GM12865 (cell line): ENCODE results near the gene TIMMDC1.
A peak's percentile ranks its signal among the peaks of the same experiment; 100 is the strongest.

Experiments
- DNase-seq: peaks from one replicate; pipeline ENCODE4 v3.0.0; 2010; ENCODE audit warnings: low read depth
- H3K4me3 ChIP-seq: 2 replicates; pipeline ENCODE4 v1.5.1; 2011; ENCODE audit warnings: mild to moderate bottlenecking, low read depth, low read length, control low read depth
- TF ChIP-seq, protein P1 (sequence below): IDR thresholded peaks from 2 replicates; pipeline ENCODE4 v1.5.1; 2011; ENCODE audit warnings: low read length, control low read depth, low read depth, inconsistent platforms; ENCODE audit not compliant: insufficient read depth; ENCODE audit errors: missing control alignments

TIMMDC1 gene

DNA sequence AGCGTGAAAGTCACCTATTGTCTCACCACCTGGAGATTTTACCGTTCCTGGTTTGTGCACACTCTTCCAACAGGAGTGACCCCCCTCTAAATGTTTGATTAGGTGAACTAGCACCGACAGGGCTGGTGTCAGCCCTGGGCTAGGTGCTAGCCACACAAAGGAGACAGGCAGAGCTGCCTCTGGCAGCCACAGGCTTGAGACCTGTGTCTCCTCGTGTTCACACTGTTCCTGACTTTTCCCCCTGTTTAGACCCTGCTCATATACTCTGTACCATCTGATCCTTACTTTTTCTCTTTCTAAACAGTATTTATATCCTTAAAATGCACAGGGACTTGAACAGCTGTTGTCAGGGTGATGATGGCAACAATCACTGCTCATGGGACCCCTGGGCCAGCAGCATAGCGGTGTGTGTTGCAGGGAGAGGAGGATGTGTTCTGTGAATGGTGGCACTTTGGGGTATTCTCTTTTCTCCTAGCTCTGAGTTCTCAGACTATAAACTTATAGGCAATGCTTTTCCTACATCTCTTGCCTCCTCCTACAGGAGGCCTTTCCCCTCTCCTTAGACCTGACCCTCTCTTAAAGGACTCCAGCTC lies 55.6 kb downstream of the TIMMDC1 start:
- peak overlapping the region; percentile 96 for H3K4me3 ChIP-seq
- no peak for DNase-seq
- TF ChIP-seq, protein P1, sequence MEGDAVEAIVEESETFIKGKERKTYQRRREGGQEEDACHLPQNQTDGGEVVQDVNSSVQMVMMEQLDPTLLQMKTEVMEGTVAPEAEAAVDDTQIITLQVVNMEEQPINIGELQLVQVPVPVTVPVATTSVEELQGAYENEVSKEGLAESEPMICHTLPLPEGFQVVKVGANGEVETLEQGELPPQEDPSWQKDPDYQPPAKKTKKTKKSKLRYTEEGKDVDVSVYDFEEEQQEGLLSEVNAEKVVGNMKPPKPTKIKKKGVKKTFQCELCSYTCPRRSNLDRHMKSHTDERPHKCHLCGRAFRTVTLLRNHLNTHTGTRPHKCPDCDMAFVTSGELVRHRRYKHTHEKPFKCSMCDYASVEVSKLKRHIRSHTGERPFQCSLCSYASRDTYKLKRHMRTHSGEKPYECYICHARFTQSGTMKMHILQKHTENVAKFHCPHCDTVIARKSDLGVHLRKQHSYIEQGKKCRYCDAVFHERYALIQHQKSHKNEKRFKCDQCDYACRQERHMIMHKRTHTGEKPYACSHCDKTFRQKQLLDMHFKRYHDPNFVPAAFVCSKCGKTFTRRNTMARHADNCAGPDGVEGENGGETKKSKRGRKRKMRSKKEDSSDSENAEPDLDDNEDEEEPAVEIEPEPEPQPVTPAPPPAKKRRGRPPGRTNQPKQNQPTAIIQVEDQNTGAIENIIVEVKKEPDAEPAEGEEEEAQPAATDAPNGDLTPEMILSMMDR: no peak

DNA sequence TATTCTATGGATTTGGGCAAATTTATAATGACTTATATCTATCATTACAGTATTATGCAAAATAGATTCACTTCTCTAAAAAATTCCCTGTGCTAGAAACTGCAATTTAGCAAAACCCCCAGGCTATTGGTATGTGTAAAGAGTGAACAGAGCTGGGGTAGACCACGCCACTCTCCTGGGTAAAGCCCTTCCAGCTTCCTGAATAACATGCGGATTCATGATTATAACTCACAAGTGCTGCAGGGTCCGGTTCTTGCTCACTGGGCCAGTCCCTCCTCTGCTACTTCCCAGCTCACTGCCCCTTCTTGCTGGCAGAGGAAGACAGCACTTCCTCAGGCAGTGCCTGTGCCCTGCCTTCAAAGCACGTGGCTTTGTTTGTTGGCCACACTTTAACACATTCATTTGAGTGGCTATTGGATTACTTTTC lies 57.0 kb downstream of the TIMMDC1 start:
- H3K4me3 ChIP-seq: peak overlapping the region; percentile 96
- peak; percentile 50 for DNase-seq
- TF ChIP-seq, protein P1: no peak

GRCh38 chr3:119555929-119556328 lies 57.6 kb downstream of the TIMMDC1 start:
- H3K4me3 ChIP-seq: peak overlapping the region; percentile 96
- no peak for DNase-seq
- TF ChIP-seq, protein P1: no peak

- TF ChIP-seq, protein P1: no peak
- peak overlapping the region; percentile 96 for H3K4me3 ChIP-seq
- no peak for DNase-seq
Observed at GRCh38 chr3:119557192-119557876, 59.0 kb downstream of the TIMMDC1 start.

DNA sequence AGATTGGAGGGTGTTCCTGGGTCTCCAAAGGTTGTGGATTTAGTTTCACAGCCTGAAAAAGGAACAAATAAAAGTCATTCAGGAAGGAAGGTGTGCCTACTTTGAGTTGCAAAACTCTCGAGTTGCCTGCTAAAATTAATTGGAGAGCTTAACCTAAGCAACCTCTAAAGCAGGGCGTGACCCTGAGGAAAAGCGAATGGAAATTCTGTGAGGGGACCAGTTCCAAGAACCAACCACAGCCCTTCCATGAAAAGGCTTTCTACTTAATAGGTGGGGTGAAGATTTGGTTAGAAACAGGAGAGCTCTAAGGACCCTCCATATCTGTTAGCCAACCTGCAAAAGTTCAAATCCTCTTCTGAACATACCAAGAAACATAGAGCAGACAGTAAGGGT lies 59.5 kb downstream of the TIMMDC1 start:
- DNase-seq: no peak
- H3K4me3 ChIP-seq: peak overlapping the region; percentile 96
- TF ChIP-seq, protein P1: no peak

- DNase-seq: no peak
- TF ChIP-seq, protein P1: no peak
- H3K4me3 ChIP-seq: peak overlapping the region; percentile 96
Observed at GRCh38 chr3:119558626-119559317, 60.4 kb downstream of the TIMMDC1 start.
